ENCODE measurements around the gene MACROD2.

GRCh38 chr20:15047601-15048000, 1052.3 kb downstream of the MACROD2 start:
- TF ChIP-seq EZH2 (IDR thresholded peaks at IDR 0.05; ENCODE audit: borderline replicate concordance, insufficient read depth, low read depth, low read length, poor library complexity, severe bottlenecking) = no peak
- TF ChIP-seq CTCF (IDR thresholded peaks at IDR 0.05) = no peak
